COLO829 (cell line): ENCODE results near the gene TUBB1.
"Not testable (repeated sequence)": the region's sequence is repeated elsewhere in the genome, so short reads cannot be mapped to it uniquely, and the experiment has no call there.

Experiments used
- DNase-seq: peaks from one replicate; pipeline ENCODE4 v3.0.0; 2012; ENCODE audit warnings: low spot score

TUBB1 gene

GRCh38 chr20:59006167-59006863, 12.9 kb upstream of the TUBB1 start:
- DNase-seq = no peak

GRCh38 chr20:59006864-59007664, 12.2 kb upstream of the TUBB1 start, which contains the start of gene CTSZ:
Gene CTSZ (minus strand): TSS chr20:59007254. CDS start chr20:59007128, 126 bp downstream.
- peak; percentile 56 for DNase-seq

- no peak for DNase-seq
Measured at GRCh38 chr20:59007665-59008511, 11.3 kb upstream of the TUBB1 start.

GRCh38 chr20:59008715-59009336, 10.4 kb upstream of the TUBB1 start:
- no peak for DNase-seq

GRCh38 chr20:59010321-59010994, 8.8 kb upstream of the TUBB1 start:
- DNase-seq = no peak

GRCh38 chr20:59010995-59011873, 8.0 kb upstream of the TUBB1 start:
- peak; percentile 89 for DNase-seq

- DNase-seq = not testable (repeated sequence)
Measured at GRCh38 chr20:59011874-59012157, 7.4 kb upstream of the TUBB1 start.

GRCh38 chr20:59013031-59013951, 5.9 kb upstream of the TUBB1 start:
- no peak for DNase-seq

- no peak for DNase-seq
Measured at GRCh38 chr20:59013959-59014608, 5.1 kb upstream of the TUBB1 start.

GRCh38 chr20:59014680-59015389, 4.4 kb upstream of the TUBB1 start:
- no peak for DNase-seq

GRCh38 chr20:59015411-59015810, 3.8 kb upstream of the TUBB1 start:
- no peak for DNase-seq

GRCh38 chr20:59015812-59016711, 3.2 kb upstream of the TUBB1 start:
- no peak for DNase-seq

GRCh38 chr20:59016795-59017492, 2.3 kb upstream of the TUBB1 start:
- DNase-seq = no peak

GRCh38 chr20:59017493-59018231, 1.6 kb upstream of the TUBB1 start:
- DNase-seq = no peak

- DNase-seq = no peak
Measured at GRCh38 chr20:59018817-59019216, 412 bp upstream of the TUBB1 start.
